ENCODE data around the gene GNG7.
"Not testable (repeated sequence)": the region's sequence is repeated elsewhere in the genome, so short reads cannot be mapped to it uniquely, and the experiment has no call there.

The GNG7 gene

GRCh38 chr19:2533686-2534422 is 168.6 kb downstream of the GNG7 start:
- no peak for DNase-seq (ENCODE audit: low spot score)

DNA sequence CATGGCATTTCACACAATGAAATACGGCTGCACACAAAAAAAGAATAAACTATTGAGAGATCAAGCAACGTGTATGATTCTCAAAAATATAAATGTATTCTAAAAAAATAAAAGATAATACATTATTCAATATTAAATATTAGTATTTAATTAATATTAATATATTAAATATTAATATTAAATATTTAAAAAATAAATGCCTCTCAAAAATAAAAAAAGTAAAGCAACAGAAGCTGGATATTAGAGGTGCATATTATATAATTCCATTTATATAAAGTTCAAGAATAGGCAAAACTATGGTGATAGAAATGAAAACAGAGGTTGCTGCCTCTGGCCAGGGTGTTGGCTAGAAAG is 169.4 kb downstream of the GNG7 start:
- DNase-seq (ENCODE audit: low spot score), result no peak

DNA sequence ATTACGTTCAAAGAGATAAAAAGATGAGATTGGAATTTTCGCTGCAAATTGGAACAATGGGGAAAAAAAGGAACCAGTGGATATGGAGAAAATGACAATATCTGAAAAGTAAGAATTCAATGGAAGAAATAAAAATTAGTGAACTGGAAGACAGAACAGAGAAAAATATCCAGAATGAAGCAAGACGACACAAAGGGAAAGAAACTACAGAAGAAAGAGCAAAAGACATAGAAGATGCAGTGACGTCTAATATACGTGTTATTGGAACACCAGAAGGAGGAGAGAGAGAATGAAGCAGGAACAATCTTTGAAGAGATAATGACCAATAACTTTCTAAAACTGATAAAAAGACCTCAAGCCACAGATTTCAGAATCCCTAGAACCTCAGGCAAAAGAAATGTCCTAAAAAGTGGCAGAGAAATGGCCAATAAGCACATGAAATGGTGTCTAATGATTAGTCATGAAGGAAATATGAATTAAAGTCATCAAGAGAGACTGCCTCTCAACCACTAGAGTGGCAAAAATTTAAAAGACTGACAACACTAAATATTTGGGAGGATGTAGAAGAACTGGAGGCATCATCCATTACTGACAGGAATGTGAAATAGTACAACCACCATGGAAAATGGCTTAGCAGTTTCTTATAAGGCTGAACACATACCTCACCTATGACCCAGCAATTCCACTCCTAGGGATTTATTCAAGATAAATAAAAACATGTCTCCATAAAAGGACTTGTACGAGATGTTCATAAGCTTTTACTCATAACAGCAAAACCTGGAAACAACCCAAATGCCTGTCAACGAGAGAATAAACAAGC is 170.0 kb downstream of the GNG7 start:
- DNase-seq (ENCODE audit: low spot score), result no peak

GRCh38 chr19:2529942-2530341 is 172.6 kb downstream of the GNG7 start:
- not testable (repeated sequence) for DNase-seq (ENCODE audit: low spot score)

DNA sequence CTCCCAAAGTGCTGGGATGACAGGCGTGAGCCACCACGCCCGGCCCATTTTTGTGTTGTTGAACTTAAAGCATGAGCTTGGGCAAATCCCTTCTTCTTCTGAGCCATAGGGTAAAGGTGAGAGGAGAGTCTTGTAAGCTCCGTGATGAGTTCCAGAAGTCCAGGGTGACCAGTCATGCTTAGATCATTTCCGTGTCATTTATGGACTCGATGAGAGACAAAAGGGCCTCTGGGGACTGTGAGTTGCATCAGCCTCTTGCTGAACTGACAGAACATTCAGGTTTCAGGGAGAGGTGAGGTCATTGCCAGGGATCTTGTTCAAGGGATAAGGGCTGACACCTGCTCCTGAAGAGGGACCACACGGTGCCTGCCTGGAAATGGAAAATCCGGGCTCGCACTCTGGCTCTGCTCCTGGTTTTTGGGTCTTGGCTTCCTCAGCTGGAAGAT is 173.0 kb downstream of the GNG7 start:
- DNase-seq (ENCODE audit: low spot score), result no peak

- DNase-seq (ENCODE audit: low spot score), result no peak
Measured at GRCh38 chr19:2528675-2529101, 173.8 kb downstream of the GNG7 start.

DNA sequence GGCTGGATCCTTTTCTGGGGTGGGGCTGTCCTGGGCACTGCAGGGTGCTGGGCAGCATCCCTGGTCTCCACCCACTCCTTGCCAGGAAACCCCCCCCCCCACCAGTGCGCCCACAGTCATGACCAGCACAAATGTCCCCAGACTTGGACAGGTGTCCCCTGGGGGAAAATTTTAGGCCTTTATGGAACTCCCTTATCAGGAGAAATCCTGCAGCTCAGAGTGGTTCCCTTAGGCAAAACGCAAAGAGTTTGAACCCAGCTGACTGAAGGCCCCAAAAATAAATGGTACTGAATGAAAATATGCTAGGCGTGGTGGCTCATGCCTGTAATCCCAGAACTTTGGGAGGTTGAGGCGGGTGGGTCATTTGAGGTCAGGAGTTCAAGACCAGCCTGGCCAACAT is 174.8 kb downstream of the GNG7 start:
- DNase-seq (ENCODE audit: low spot score), result no peak

DNA sequence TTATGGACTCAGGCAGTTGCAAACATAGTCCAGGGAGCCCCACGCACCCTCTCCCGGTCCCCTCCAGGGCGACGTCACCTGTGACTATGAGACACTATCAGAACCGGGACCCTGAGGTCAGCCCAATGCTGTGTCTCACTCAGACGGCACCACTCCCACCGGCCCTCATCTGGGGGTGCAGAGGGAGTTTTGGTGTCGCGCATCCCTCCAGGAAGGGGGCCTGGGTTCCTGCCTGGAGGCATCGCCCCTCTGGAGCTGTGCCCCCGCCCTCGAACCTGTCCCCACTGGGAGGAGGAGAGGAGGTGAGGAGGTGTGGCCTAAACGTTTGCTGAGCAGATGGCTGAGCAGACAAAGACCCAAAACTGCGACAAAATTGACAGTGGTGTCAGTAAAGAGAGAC is 175.3 kb downstream of the GNG7 start:
- DNase-seq (ENCODE audit: low spot score), result no peak

DNA sequence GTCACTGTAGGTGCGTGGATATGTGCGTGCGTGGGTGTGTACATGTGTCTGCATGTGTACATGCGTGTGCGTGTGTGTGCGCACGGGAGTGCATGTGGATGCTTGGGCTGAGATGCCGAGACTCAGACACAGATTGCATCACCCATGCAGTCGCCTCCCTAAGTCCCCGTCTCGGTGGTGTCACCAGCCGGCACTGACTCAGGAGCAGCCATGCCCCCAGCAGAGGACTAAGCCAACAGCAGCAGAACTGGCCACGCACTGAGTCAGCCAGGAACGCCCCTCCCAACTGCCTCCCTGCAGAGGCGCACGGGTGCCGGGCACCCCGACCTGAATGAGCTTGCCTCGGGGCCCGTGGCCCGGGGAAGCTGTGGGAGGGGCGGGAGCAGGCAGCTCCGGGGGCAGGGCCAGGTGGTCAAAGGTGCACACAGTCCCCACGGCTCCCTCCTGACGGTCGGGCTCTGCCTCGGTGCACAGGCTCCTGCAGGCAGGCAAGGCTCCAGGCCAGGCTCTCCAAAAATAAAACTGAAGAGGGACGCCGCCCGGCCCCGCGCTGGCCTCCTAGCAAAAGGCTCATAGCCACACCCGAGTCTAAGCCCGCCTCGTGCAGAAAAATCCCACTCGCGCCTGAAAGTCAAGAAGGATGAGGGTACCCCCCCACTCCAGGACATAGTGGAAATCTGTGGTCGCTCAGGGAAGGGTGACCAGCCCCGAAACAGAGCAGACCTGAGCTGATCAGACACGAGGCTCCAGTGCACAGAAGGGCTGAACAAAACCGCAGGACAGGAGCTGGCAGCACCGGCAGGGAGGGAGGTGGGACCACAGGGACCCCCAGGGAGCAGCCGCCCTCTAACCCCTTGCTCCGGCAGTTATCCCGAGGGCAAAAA is 177.4 kb downstream of the GNG7 start:
- no peak for DNase-seq (ENCODE audit: low spot score)

GRCh38 chr19:2524361-2524839 is 178.1 kb downstream of the GNG7 start:
- no peak for DNase-seq (ENCODE audit: low spot score)

GRCh38 chr19:2523630-2524311 is 178.7 kb downstream of the GNG7 start:
- DNase-seq (ENCODE audit: low spot score), result no peak

GRCh38 chr19:2519482-2519881 is 183.0 kb downstream of the GNG7 start:
- no peak for DNase-seq (ENCODE audit: low spot score)

- DNase-seq (ENCODE audit: low spot score), result not testable (repeated sequence)
Measured at GRCh38 chr19:2518856-2519255, 183.6 kb downstream of the GNG7 start.

DNA sequence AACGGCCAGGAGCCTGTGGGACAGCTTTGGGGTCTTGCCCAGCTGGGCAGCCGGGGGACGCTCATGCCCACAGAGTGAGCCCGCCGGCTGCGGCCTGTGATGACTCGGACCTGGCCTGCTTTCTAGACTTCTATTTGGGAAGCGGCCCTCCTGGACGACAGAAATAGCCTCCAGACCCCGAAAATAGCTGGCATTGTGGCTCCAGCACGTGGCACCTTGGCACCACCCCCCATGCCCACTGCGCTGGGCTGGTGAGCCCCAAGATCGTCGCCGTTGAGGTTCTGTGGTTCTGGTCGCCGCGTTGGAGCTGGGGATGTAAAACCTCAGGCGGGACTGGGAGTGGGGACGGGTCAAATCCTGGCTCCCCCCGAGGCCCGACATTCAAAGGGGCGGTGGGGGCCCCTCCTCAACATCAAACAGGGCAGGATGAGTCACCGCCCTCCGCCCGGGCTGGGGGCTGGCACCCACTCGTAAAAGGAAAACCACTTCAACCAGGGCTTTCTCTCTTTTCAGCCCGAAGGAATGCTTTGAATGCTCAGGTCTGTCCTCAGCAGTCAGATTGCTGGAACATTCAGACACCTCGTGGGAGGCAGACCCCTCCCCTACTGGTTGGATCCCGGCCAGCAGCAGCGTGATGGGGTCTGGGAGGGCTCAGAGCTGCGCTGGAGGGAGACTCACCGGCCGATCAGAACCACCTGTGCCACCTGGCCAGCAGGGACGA is 184.5 kb downstream of the GNG7 start:
- DNase-seq (ENCODE audit: low spot score), result no peak

- DNase-seq (ENCODE audit: low spot score), result no peak
Measured at GRCh38 chr19:2516727-2517126, 185.8 kb downstream of the GNG7 start.

DNA sequence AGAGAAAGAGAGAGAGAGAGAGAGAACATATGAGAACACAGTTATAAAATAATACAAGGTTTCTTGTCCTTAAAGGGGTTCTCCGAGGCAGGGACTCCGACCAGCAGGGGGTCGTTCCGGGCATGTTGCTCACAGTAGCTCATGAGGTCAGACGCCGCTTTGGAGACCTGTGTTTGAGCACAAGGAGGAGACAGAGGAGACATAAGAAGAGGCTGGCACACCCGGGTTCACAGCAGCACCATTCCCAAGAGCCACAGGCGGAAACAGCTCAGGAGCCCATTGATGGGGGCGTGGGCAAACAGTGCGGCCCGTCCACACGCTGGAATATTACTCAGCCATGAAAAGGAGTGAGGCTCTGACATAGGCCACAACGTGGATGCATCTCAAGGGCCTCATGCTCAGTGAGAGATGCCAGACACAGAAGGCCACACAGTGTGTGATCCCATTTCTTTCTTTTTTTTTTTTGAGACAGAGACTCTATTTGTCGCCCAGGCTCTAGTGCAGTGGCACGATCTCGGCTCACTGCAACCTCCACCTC is 187.4 kb downstream of the GNG7 start:
- DNase-seq (ENCODE audit: low spot score), result no peak

GRCh38 chr19:2512523-2513431 is 189.7 kb downstream of the GNG7 start:
- DNase-seq (ENCODE audit: low spot score), result no peak

GRCh38 chr19:2511991-2512390 is 190.5 kb downstream of the GNG7 start:
- no peak for DNase-seq (ENCODE audit: low spot score)

DNA sequence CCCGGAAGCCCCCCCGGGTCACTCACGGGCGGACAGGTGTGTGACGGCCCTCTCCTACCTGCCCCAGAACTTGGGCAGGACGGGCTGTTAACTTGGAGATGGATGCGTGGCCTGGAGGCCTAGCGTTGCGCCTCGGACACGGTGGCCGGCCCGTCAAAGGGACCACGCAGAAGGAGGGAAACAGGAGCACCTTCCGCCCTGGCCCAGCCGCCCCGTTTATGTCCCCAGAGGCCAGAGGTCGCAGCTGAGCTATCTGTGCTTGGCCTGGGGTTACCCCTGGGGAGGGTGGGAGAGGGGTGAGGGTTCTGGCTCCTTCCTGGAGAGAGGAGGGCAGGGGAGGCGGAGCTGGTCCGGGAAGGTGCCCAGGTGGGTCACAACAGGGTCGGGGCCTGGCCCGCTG is 190.9 kb downstream of the GNG7 start:
- DNase-seq (ENCODE audit: low spot score), result no peak

DNA sequence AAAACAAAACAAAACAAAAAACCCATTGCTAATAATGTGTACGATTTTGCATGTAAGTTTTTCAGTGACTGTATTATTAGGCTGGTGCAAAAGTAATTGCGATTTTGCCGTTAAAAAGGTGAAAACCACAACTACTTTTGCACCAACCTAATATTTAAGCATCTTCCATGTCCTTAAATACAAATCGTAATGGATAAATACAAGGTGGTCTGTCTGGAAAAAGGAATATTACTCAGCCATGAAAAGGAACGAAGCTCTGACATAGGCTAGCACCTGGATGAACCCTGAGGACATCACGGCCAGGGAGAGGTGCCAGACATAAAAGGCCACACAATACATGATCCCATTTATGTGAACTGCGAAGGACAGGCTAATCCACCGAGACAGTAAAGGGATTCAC is 193.4 kb downstream of the GNG7 start:
- no peak for DNase-seq (ENCODE audit: low spot score)
